ENCODE data around the gene ARHGAP1.

The ARHGAP1 gene

GRCh38 chr11:46692450-46692849 lies 8.0 kb downstream of the ARHGAP1 start:
- no peak for DNase-seq

- DNase-seq = no peak
Measured at GRCh38 chr11:46690702-46691101, 9.7 kb downstream of the ARHGAP1 start.

- no peak for DNase-seq
Measured at GRCh38 chr11:46686886-46687795, 13.3 kb downstream of the ARHGAP1 start.

GRCh38 chr11:46684367-46684766 lies 16.1 kb downstream of the ARHGAP1 start:
- DNase-seq = no peak

- DNase-seq = no peak
Measured at GRCh38 chr11:46682773-46683752, 17.4 kb downstream of the ARHGAP1 start.

GRCh38 chr11:46681814-46682213 lies 18.6 kb downstream of the ARHGAP1 start:
- no peak for DNase-seq

GRCh38 chr11:46680815-46681214 lies 19.6 kb downstream of the ARHGAP1 start:
- no peak for DNase-seq

GRCh38 chr11:46680164-46680760 lies 20.2 kb downstream of the ARHGAP1 start:
- no peak for DNase-seq

GRCh38 chr11:46679241-46680163 lies 20.9 kb downstream of the ARHGAP1 start:
- no peak for DNase-seq

GRCh38 chr11:46678741-46679130 lies 21.7 kb downstream of the ARHGAP1 start:
- no peak for DNase-seq

GRCh38 chr11:46677991-46678740 lies 22.3 kb downstream of the ARHGAP1 start:
- no peak for DNase-seq

GRCh38 chr11:46677169-46677568 lies 23.2 kb downstream of the ARHGAP1 start:
- DNase-seq = no peak

- no peak for DNase-seq
Measured at GRCh38 chr11:46676436-46677158, 23.8 kb downstream of the ARHGAP1 start.

GRCh38 chr11:46675949-46676348 lies 24.5 kb downstream of the ARHGAP1 start:
- DNase-seq = no peak

- DNase-seq = no peak
Measured at GRCh38 chr11:46675288-46675851, 25.0 kb downstream of the ARHGAP1 start.

- DNase-seq = no peak
Measured at GRCh38 chr11:46674463-46675287, 25.7 kb downstream of the ARHGAP1 start.

GRCh38 chr11:46673713-46674462 lies 26.5 kb downstream of the ARHGAP1 start:
- no peak for DNase-seq

GRCh38 chr11:46672381-46672839 lies 28.0 kb downstream of the ARHGAP1 start:
- DNase-seq = no peak

Measured in NCI-H2081 treated with DMSO at 0.1 percent for 48 hours (cell line).